GM18502 (cell line): ENCODE measurements around the gene EEFSEC.
"Not testable (repeated sequence)": the region's sequence is repeated elsewhere in the genome, so short reads cannot be mapped to it uniquely, and the experiment has no call there.

ENCODE experiments used
- ATAC-seq: cut with Tn5 transposase; IDR thresholded peaks from one replicate; pipeline ENCODE4 v1.9.1; 2021; ENCODE audit warnings: mild to moderate bottlenecking; ENCODE audit not compliant: unreplicated experiment, poor library complexity

EEFSEC gene

GRCh38 chr3:128151758-128152274 lies 1.5 kb upstream of the EEFSEC start:
- no peak for ATAC-seq

- no peak for ATAC-seq
Measured at GRCh38 chr3:128152419-128153155, 694 bp upstream of the EEFSEC start.

GRCh38 chr3:128154354-128154753 lies 1.1 kb downstream of the EEFSEC start:
- ATAC-seq = not testable (repeated sequence)

- ATAC-seq = no peak
Measured at GRCh38 chr3:128155616-128156360, 2.5 kb downstream of the EEFSEC start.

GRCh38 chr3:128160661-128161060 lies 7.4 kb downstream of the EEFSEC start:
- no peak for ATAC-seq

- no peak for ATAC-seq
Measured at GRCh38 chr3:128163432-128163831, 10.2 kb downstream of the EEFSEC start.

GRCh38 chr3:128166971-128167453 lies 13.7 kb downstream of the EEFSEC start:
- no peak for ATAC-seq

GRCh38 chr3:128167646-128167972 lies 14.3 kb downstream of the EEFSEC start:
- no peak for ATAC-seq

GRCh38 chr3:128167973-128168674 lies 14.8 kb downstream of the EEFSEC start:
- no peak for ATAC-seq

- no peak for ATAC-seq
Measured at GRCh38 chr3:128168836-128169235, 15.6 kb downstream of the EEFSEC start.

- ATAC-seq = no peak
Measured at GRCh38 chr3:128170866-128171516, 17.7 kb downstream of the EEFSEC start.

GRCh38 chr3:128173200-128173599 lies 19.9 kb downstream of the EEFSEC start:
- no peak for ATAC-seq

- ATAC-seq = no peak
Measured at GRCh38 chr3:128173849-128174248, 20.6 kb downstream of the EEFSEC start.

GRCh38 chr3:128174675-128175590 lies 21.7 kb downstream of the EEFSEC start:
- ATAC-seq = no peak

- ATAC-seq = no peak
Measured at GRCh38 chr3:128175768-128176167, 22.5 kb downstream of the EEFSEC start.

GRCh38 chr3:128176276-128176833 lies 23.1 kb downstream of the EEFSEC start:
- no peak for ATAC-seq

GRCh38 chr3:128177865-128178264 lies 24.6 kb downstream of the EEFSEC start:
- ATAC-seq = no peak

GRCh38 chr3:128178782-128179483 lies 25.7 kb downstream of the EEFSEC start:
- no peak for ATAC-seq

- no peak for ATAC-seq
Measured at GRCh38 chr3:128179484-128179819, 26.2 kb downstream of the EEFSEC start.
